Keratinocyte (primary cell): ENCODE measurements around the gene UBL7. TPM values are rescaled to one million over a fixed set of nuclear protein-coding genes. Genes with fewer than 3 reads are reported as not detected.

Experiments used
- DNase-seq: peaks from one replicate; pipeline ENCODE4 v3.0.0-alpha.2; 2011; ENCODE audit warnings: low read depth, missing footprints, low spot score
- FAIRE-seq: peaks from 2 replicates; lab custom pipeline; 2011; peaks lifted over from hg19 to GRCh38; lab: Jason Lieb, UNC
- H2AFZ ChIP-seq: 2 replicates; pipeline ENCODE4 v1.6.0; 2012; ENCODE audit warnings: low read length, control low read depth, inconsistent platforms; ENCODE audit not compliant: control insufficient read depth
- H3K27ac ChIP-seq: 2 replicates; pipeline ENCODE4 v1.5.1; 2011; ENCODE audit warnings: low read length; ENCODE audit not compliant: control insufficient read depth, insufficient read depth
- H3K27me3 ChIP-seq: 3 replicates; pipeline ENCODE4 v1.6.0; 2011; ENCODE audit warnings: low read length; ENCODE audit not compliant: control insufficient read depth, insufficient read depth; ENCODE audit errors: extremely low read depth
- H3K36me3 ChIP-seq, 2 experiments: 2 replicates in 1 of 2; 3 replicates in 1 of 2; pipeline ENCODE4 v1.5.1; 2011; ENCODE audit warnings: low read length in 2 of 2, mild to moderate bottlenecking in 1 of 2; ENCODE audit not compliant: control insufficient read depth in 2 of 2, insufficient read depth in 2 of 2; ENCODE audit errors: extremely low read depth in 1 of 2
- H3K4me1 ChIP-seq: 3 replicates; pipeline ENCODE4 v1.5.1; 2011; ENCODE audit warnings: low read length; ENCODE audit not compliant: control insufficient read depth, insufficient read depth; ENCODE audit errors: extremely low read depth
- H3K4me2 ChIP-seq: 3 replicates; pipeline ENCODE4 v1.6.0; 2011; ENCODE audit warnings: low read depth, low read length; ENCODE audit not compliant: control insufficient read depth, insufficient read depth; ENCODE audit errors: extremely low read depth
- H3K4me3 ChIP-seq, 3 experiments: fragments of 200-600 bp in 1 of 3; sonication (generic) in 1 of 3; 2 replicates in 2 of 3; 3 replicates in 1 of 3; pipeline ENCODE4 v1.5.1; 2011 to 2016; ENCODE audit warnings: low read length in 3 of 3, mild to moderate bottlenecking in 3 of 3, control low read depth in 2 of 3, inconsistent platforms in 1 of 3, low read depth in 1 of 3, mixed read lengths in 1 of 3, mixed run types in 1 of 3, moderate library complexity in 1 of 3; ENCODE audit not compliant: control insufficient read depth in 2 of 3, insufficient read depth in 2 of 3; ENCODE audit errors: extremely low read depth in 1 of 3
- H3K79me2 ChIP-seq: 2 replicates; pipeline ENCODE4 v1.6.0; 2012; ENCODE audit warnings: low read length; ENCODE audit not compliant: control insufficient read depth, insufficient read depth
- H3K9ac ChIP-seq: 3 replicates; pipeline ENCODE4 v1.6.0; 2011; ENCODE audit warnings: low read length; ENCODE audit not compliant: control insufficient read depth, insufficient read depth; ENCODE audit errors: extremely low read depth
- H3K9me1 ChIP-seq: 3 replicates; pipeline ENCODE4 v1.6.0; 2011; ENCODE audit warnings: low read length; ENCODE audit not compliant: control insufficient read depth, insufficient read depth; ENCODE audit errors: extremely low read depth
- H3K9me3 ChIP-seq: 2 replicates; pipeline ENCODE4 v1.5.1; 2012; ENCODE audit warnings: low read depth, low read length; ENCODE audit not compliant: control insufficient read depth
- H4K20me1 ChIP-seq: 3 replicates; pipeline ENCODE4 v1.6.0; 2011; ENCODE audit warnings: low read length; ENCODE audit not compliant: control insufficient read depth, insufficient read depth; ENCODE audit errors: extremely low read depth
- CTCF ChIP-seq, 3 experiments: IDR thresholded peaks in 1 of 3; conservative IDR thresholded peaks in 1 of 3; optimal IDR thresholded peaks in 1 of 3; 2 replicates in 2 of 3; 3 replicates in 1 of 3; pipeline versions ENCODE3 to v1.5.1; 2011; ENCODE audit warnings: low read length in 3 of 3, mild to moderate bottlenecking in 3 of 3, moderate library complexity in 2 of 3, control low read depth in 1 of 3, inconsistent platforms in 1 of 3; ENCODE audit not compliant: insufficient read depth in 2 of 3; ENCODE audit errors: extremely low read depth in 1 of 3
- EZH2 ChIP-seq: IDR thresholded peaks from one replicate; pipeline ENCODE4 v1.6.1; 2012; ENCODE audit warnings: inconsistent platforms, mild to moderate bottlenecking, low read length, moderate library complexity
- dilution Hi-C: fragments of 300-500 bp; cut with MboI; formaldehyde crosslinking; loops from one replicate; pipeline ENCODE4 v1.7.0; 2020; ENCODE audit warnings: low sequenced_read_pairs; ENCODE audit not compliant: extremely low pct_ligation_motif_present
- polyA plus RNA-seq, 5 experiments: library from polyadenylated mRNA; depleted of rRNA in 3 of 5; stranded (reverse) in 3 of 5; stranded (forward) in 1 of 5; unstranded in 1 of 5; fragments of >200 nt; gene quantifications; 1 replicate in 1 of 5; 2 replicates in 3 of 5; 3 replicates in 1 of 5; pipeline versions ENCODE4 v1.2.1 to v1.2.3, GENCODE V29; 2011 to 2012; ENCODE audit warnings: missing spikeins in 2 of 5, low read depth in 1 of 5, low replicate concordance in 1 of 5

UBL7 gene
- polyA plus RNA-seq, 1 donor (not counting 4 experiments of a cell fraction or from before 2014, with no cell fraction given): 45.8 TPM

GRCh38 chr15:74406517-74406916 lies 54.4 kb downstream of the UBL7 start:
- Histone ChIP-seq H3K4me1 (peaks cover 32% of the 10 kb centered on the region), H3K4me3 (no peak overlapping the region), H3K9me1 (peaks cover 3% of the 10 kb centered on the region), H3K79me2 (no peaks in the 10 kb centered on the region), H3K36me3 (peaks cover 6 to 12% of the 10 kb centered on the region in 2 experiments), H4K20me1 (no peaks in the 10 kb centered on the region), H3K27me3 (no peaks in the 10 kb centered on the region), H3K9me3 (no peaks in the 10 kb centered on the region), H3K9ac (peak overlapping the region; percentile 69), H2AFZ (no peak overlapping the region), H3K4me2 (no peak overlapping the region), H3K27ac (peak overlapping the region; percentile 82)
- FAIRE-seq: no peak
- TF ChIP-seq EZH2 (no peak), CTCF (optimal IDR thresholded peaks at IDR 0.05 in 1 of 3, IDR thresholded peaks at IDR 0.05 in 1 of 3, conservative IDR thresholded peaks at IDR 0.05 in 1 of 3; ENCODE audit: extremely low read depth in 1 of 3, insufficient read depth in 2 of 3, low read length in 3 of 3) (no peak)
- no peak for DNase-seq
- dilution Hi-C loops: no loop called here

- Histone ChIP-seq H3K79me2 (no peaks in the 10 kb centered on the region), H3K4me2 (no peak overlapping the region), H3K9ac (no peak overlapping the region), H3K9me3 (no peaks in the 10 kb centered on the region), H4K20me1 (no peaks in the 10 kb centered on the region), H3K27me3 (no peaks in the 10 kb centered on the region), H3K27ac (no peak overlapping the region), H2AFZ (no peak overlapping the region), H3K4me3 (no peak overlapping the region), H3K36me3 (peaks cover 0 to 5% of the 10 kb centered on the region in 2 experiments), H3K4me1 (peaks cover 39% of the 10 kb centered on the region), H3K9me1 (peaks cover 3% of the 10 kb centered on the region)
- no peak for FAIRE-seq
- dilution Hi-C loops: no loop called here
- DNase-seq: no peak
- TF ChIP-seq CTCF (optimal IDR thresholded peaks at IDR 0.05 in 1 of 3, IDR thresholded peaks at IDR 0.05 in 1 of 3, conservative IDR thresholded peaks at IDR 0.05 in 1 of 3; ENCODE audit: extremely low read depth in 1 of 3, insufficient read depth in 2 of 3, low read length in 3 of 3): no peak
- TF ChIP-seq EZH2: no peak
Observed at GRCh38 chr15:74405823-74406222, 55.1 kb downstream of the UBL7 start.
